Liver (tissue), 9 donors: ENCODE results near the gene FBXO39. TPM values are rescaled to one million over a fixed set of nuclear protein-coding genes. Genes with fewer than 3 reads are reported as not detected.
"Not testable (repeated sequence)": the region's sequence is repeated elsewhere in the genome, so short reads cannot be mapped to it uniquely, and the experiment has no call there.

ENCODE experiments used
- DNase-seq: peaks from one replicate; pipeline ENCODE4 v3.0.0-alpha.2; 2017; ENCODE audit warnings: low spot score
- H3K27ac ChIP-seq, 2 donors: one replicate each; pipeline ENCODE4 v1.7.0; 2013; ENCODE audit warnings: inconsistent platforms in 2 of 2, low read length in 2 of 2, control low read depth in 1 of 2, low read depth in 1 of 2, mild to moderate bottlenecking in 1 of 2
- H3K27me3 ChIP-seq, 4 donors: one replicate each; pipeline versions ENCODE4 v1.6.1 to v1.7.0; 2013; ENCODE audit warnings: low read length in 3 of 4, inconsistent platforms in 1 of 4, mild to moderate bottlenecking in 1 of 4, moderate library complexity in 1 of 4; ENCODE audit not compliant: control insufficient read depth in 4 of 4, insufficient read depth in 4 of 4
- H3K36me3 ChIP-seq, 4 donors: one replicate each; pipeline versions ENCODE4 v1.6.1 to v1.7.0; 2013; ENCODE audit warnings: low read length in 3 of 4, mild to moderate bottlenecking in 3 of 4, low read depth in 1 of 4, moderate library complexity in 1 of 4; ENCODE audit not compliant: control insufficient read depth in 4 of 4, insufficient read depth in 3 of 4
- H3K4me1 ChIP-seq, 4 donors: one replicate each; pipeline versions ENCODE4 v1.6.1 to v1.7.0; 2013; ENCODE audit warnings: low read length in 3 of 4, mild to moderate bottlenecking in 3 of 4, moderate library complexity in 1 of 4; ENCODE audit not compliant: control insufficient read depth in 4 of 4, insufficient read depth in 4 of 4
- H3K4me3 ChIP-seq, 3 donors: one replicate each; pipeline versions ENCODE4 v1.6.1 to v1.7.0; 2013; ENCODE audit warnings: low read length in 3 of 3, control low read depth in 1 of 3, low read depth in 1 of 3, mild to moderate bottlenecking in 1 of 3
- H3K9ac ChIP-seq, 2 donors: one replicate each; pipeline ENCODE4 v1.7.0; 2013; ENCODE audit warnings: low read length in 2 of 2, mild to moderate bottlenecking in 2 of 2, moderate library complexity in 2 of 2, control low read depth in 1 of 2, low read depth in 1 of 2
- H3K9me3 ChIP-seq, 4 donors: one replicate each; pipeline versions ENCODE4 v1.6.1 to v1.7.0; 2013; ENCODE audit warnings: low read length in 3 of 4; ENCODE audit not compliant: control insufficient read depth in 4 of 4
- EGR1 ChIP-seq, 2 donors: IDR thresholded peaks; 2 replicates each; pipeline ENCODE4 v1.6.1; 2016 to 2018; ENCODE audit warnings: antibody characterized with exemption in 2 of 2, low read depth in 2 of 2
- FOXA1 ChIP-seq: IDR thresholded peaks from 2 replicates; pipeline ENCODE4 v1.6.1; 2016; ENCODE audit warnings: antibody characterized with exemption
- FOXA2 ChIP-seq: IDR thresholded peaks from 2 replicates; pipeline ENCODE4 v1.6.1; 2016; ENCODE audit warnings: antibody characterized with exemption
- GABPA ChIP-seq, 2 donors: IDR thresholded peaks in 1 of 2; conservative IDR thresholded peaks in 1 of 2; 2 replicates each; pipeline ENCODE4 v1.6.1; 2016; ENCODE audit warnings: antibody characterized with exemption in 2 of 2, mild to moderate bottlenecking in 1 of 2, moderate library complexity in 1 of 2
- HNF4A ChIP-seq, 2 donors: conservative IDR thresholded peaks; 2 replicates each; pipeline ENCODE4 v1.6.1; 2016; ENCODE audit warnings: antibody characterized with exemption in 2 of 2, mild to moderate bottlenecking in 2 of 2
- HNF4G ChIP-seq: IDR thresholded peaks from 2 replicates; pipeline ENCODE4 v1.6.1; 2016; ENCODE audit warnings: antibody characterized with exemption
- JUND ChIP-seq, 2 donors: IDR thresholded peaks; 2 replicates each; pipeline ENCODE4 v1.6.1; 2016; ENCODE audit warnings: antibody characterized with exemption in 2 of 2
- NR2F2 ChIP-seq: IDR thresholded peaks from 2 replicates; pipeline ENCODE4 v1.6.1; 2016; ENCODE audit warnings: antibody characterized with exemption
- RAD21 ChIP-seq, 2 donors: IDR thresholded peaks; 2 replicates each; pipeline ENCODE4 v1.6.1; 2016; ENCODE audit warnings: antibody characterized with exemption in 2 of 2, mild to moderate bottlenecking in 2 of 2
- RXRA ChIP-seq, 2 donors: IDR thresholded peaks; 2 replicates each; pipeline ENCODE4 v1.6.1; 2017 to 2018; ENCODE audit warnings: antibody characterized with exemption in 2 of 2, mild to moderate bottlenecking in 1 of 2
- SP1 ChIP-seq: IDR thresholded peaks from 2 replicates; pipeline ENCODE4 v1.6.1; 2018; ENCODE audit warnings: antibody characterized with exemption, mild to moderate bottlenecking
- TAF1 ChIP-seq: conservative IDR thresholded peaks from 2 replicates; pipeline ENCODE4 v1.6.1; 2016; ENCODE audit warnings: antibody characterized with exemption, mild to moderate bottlenecking
- YY1 ChIP-seq: IDR thresholded peaks from 2 replicates; pipeline ENCODE4 v1.6.1; 2016; ENCODE audit warnings: antibody characterized with exemption, mild to moderate bottlenecking
- WGBS: extraction: QIAGEN DNeasy Blood & Tissue Kit; methylation state at CpG from one replicate; pipeline ENCODE4 v1.1.7; 2013; 5-methylcytosine and 5-hydroxymethylcytosine counted together
- polyA plus RNA-seq, 2 donors: library from polyadenylated mRNA; stranded (reverse) in 1 of 2; unstranded in 1 of 2; fragments of 200-250 nt in 1 of 2; fragments of >200 nt in 1 of 2; fragmentation: Nextera tagmentation in 1 of 2; extraction: Ambion mirVana in 1 of 2; gene quantifications; one replicate each; pipeline versions ENCODE4 v1.2.1 to v1.2.3, GENCODE V29; 2013 to 2015
- total RNA-seq, 2 donors: library from RNA; depleted of rRNA; stranded (reverse); fragments of >200 nt; gene quantifications; one replicate each; pipeline ENCODE4 v1.2.3, GENCODE V29; 2014
- TF ChIP-seq, protein P1 (sequence below): fragments of 150-350 bp; IDR thresholded peaks from 2 replicates; pipeline ENCODE4 v1.5.1; 2017; ENCODE audit warnings: improper control_type of control experiment, low read depth, low read length; ENCODE audit not compliant: missing input control
- TF ChIP-seq, protein P2 (sequence below): IDR thresholded peaks from 2 replicates; pipeline ENCODE4 v1.6.1; 2016; ENCODE audit warnings: antibody characterized with exemption
- TF ChIP-seq, protein P3 (sequence below): IDR thresholded peaks from 2 replicates; pipeline ENCODE4 v1.6.1; 2016; ENCODE audit warnings: antibody characterized with exemption
- TF ChIP-seq, protein P4 (sequence below): IDR thresholded peaks from 2 replicates; pipeline ENCODE4 v1.6.1; 2016; ENCODE audit warnings: antibody characterized with exemption
- TF ChIP-seq, protein P5 (sequence below): IDR thresholded peaks from 2 replicates; pipeline ENCODE4 v1.6.1; 2016; ENCODE audit warnings: antibody characterized with exemption, mild to moderate bottlenecking
- donor health status: healthy.
- donor health status: healthy.
- donor health status: healthy.
- donor health status: healthy.
- donor health status: healthy.

The FBXO39 gene
- total and polyA plus RNA-seq, 4 donors: 0.05 to 0.67 (median 0.20) TPM

DNA sequence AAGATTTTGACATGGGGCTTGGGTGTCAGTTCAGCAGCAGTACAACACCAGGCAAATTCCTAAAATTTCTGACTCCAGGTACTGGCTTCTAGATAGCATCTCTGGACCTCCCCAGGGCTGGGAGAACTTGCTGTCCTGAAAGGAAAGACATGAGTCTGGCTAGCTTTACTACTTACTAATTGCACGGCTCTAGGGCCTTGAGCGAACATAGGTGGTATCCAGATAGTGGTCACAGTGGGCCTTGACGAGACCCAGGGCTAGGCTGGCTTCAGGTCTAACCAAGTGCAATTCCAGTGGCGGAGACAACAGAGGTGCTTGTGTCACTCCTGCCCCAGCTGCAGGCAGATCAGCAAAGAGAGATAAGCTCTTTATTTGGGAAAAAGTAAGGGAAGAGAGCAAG lies 46.5 kb upstream of the FBXO39 start:
- H3K4me3 ChIP-seq: no peak overlapping the region
- H3K27ac ChIP-seq: no peak overlapping the region
- DNase-seq: no peak
- H3K36me3 ChIP-seq: no peaks in the 10 kb centered on the region
- 95% methylated on average over 4 of the region's 4 CpGs for WGBS
- H3K4me1 ChIP-seq: no peaks in the 10 kb centered on the region
- no peaks in the 10 kb centered on the region for H3K9me3 ChIP-seq
- TF ChIP-seq RAD21 (IDR thresholded peaks at IDR 0.05) (no peak), FOXA2 (no peak), FOXA1 (no peak), HNF4G (no peak), EGR1 (IDR thresholded peaks at IDR 0.05; ENCODE audit: low read depth in 2 of 2) (no peak), JUND (IDR thresholded peaks at IDR 0.05) (no peak), YY1 (no peak), RXRA (IDR thresholded peaks at IDR 0.05) (no peak), HNF4A (conservative IDR thresholded peaks at IDR 0.05) (no peak), NR2F2 (no peak), TAF1 (no peak), GABPA (IDR thresholded peaks at IDR 0.05 in 1 of 2, conservative IDR thresholded peaks at IDR 0.05 in 1 of 2) (no peak), SP1 (no peak)
- TF ChIP-seq, protein P1, sequence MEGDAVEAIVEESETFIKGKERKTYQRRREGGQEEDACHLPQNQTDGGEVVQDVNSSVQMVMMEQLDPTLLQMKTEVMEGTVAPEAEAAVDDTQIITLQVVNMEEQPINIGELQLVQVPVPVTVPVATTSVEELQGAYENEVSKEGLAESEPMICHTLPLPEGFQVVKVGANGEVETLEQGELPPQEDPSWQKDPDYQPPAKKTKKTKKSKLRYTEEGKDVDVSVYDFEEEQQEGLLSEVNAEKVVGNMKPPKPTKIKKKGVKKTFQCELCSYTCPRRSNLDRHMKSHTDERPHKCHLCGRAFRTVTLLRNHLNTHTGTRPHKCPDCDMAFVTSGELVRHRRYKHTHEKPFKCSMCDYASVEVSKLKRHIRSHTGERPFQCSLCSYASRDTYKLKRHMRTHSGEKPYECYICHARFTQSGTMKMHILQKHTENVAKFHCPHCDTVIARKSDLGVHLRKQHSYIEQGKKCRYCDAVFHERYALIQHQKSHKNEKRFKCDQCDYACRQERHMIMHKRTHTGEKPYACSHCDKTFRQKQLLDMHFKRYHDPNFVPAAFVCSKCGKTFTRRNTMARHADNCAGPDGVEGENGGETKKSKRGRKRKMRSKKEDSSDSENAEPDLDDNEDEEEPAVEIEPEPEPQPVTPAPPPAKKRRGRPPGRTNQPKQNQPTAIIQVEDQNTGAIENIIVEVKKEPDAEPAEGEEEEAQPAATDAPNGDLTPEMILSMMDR: no peak
- TF ChIP-seq, protein P2, sequence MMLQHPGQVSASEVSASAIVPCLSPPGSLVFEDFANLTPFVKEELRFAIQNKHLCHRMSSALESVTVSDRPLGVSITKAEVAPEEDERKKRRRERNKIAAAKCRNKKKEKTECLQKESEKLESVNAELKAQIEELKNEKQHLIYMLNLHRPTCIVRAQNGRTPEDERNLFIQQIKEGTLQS: no peak
- TF ChIP-seq, protein P3, sequence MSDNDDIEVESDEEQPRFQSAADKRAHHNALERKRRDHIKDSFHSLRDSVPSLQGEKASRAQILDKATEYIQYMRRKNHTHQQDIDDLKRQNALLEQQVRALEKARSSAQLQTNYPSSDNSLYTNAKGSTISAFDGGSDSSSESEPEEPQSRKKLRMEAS: no peak
- TF ChIP-seq, protein P4, sequence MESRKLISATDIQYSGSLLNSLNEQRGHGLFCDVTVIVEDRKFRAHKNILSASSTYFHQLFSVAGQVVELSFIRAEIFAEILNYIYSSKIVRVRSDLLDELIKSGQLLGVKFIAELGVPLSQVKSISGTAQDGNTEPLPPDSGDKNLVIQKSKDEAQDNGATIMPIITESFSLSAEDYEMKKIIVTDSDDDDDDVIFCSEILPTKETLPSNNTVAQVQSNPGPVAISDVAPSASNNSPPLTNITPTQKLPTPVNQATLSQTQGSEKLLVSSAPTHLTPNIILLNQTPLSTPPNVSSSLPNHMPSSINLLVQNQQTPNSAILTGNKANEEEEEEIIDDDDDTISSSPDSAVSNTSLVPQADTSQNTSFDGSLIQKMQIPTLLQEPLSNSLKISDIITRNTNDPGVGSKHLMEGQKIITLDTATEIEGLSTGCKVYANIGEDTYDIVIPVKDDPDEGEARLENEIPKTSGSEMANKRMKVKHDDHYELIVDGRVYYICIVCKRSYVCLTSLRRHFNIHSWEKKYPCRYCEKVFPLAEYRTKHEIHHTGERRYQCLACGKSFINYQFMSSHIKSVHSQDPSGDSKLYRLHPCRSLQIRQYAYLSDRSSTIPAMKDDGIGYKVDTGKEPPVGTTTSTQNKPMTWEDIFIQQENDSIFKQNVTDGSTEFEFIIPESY: no peak
- TF ChIP-seq, protein P5, sequence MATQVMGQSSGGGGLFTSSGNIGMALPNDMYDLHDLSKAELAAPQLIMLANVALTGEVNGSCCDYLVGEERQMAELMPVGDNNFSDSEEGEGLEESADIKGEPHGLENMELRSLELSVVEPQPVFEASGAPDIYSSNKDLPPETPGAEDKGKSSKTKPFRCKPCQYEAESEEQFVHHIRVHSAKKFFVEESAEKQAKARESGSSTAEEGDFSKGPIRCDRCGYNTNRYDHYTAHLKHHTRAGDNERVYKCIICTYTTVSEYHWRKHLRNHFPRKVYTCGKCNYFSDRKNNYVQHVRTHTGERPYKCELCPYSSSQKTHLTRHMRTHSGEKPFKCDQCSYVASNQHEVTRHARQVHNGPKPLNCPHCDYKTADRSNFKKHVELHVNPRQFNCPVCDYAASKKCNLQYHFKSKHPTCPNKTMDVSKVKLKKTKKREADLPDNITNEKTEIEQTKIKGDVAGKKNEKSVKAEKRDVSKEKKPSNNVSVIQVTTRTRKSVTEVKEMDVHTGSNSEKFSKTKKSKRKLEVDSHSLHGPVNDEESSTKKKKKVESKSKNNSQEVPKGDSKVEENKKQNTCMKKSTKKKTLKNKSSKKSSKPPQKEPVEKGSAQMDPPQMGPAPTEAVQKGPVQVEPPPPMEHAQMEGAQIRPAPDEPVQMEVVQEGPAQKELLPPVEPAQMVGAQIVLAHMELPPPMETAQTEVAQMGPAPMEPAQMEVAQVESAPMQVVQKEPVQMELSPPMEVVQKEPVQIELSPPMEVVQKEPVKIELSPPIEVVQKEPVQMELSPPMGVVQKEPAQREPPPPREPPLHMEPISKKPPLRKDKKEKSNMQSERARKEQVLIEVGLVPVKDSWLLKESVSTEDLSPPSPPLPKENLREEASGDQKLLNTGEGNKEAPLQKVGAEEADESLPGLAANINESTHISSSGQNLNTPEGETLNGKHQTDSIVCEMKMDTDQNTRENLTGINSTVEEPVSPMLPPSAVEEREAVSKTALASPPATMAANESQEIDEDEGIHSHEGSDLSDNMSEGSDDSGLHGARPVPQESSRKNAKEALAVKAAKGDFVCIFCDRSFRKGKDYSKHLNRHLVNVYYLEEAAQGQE: no peak
- H3K27me3 ChIP-seq: no peaks in the 10 kb centered on the region
- no peak overlapping the region for H3K9ac ChIP-seq

DNA sequence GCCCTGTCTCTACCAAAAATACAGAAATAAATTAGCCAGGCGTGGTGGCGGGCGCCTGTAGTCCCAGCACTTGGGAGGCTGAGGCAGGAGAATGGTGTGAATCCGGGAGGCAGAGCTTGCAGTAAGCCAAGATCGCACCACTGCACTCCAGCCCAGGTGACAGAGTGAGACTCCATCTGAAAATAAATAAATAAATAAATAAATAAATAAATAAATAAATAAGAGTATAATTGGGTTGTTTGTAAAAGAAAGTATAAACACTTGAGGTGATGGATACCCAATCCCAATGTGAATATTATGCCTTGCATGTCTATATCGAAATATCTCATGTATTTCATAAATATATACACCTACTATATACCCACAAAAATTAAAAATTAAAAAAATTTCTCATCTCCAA lies 29.4 kb upstream of the FBXO39 start:
- not testable (repeated sequence) for H3K4me1 ChIP-seq, H3K27ac ChIP-seq, H3K9me3 ChIP-seq, DNase-seq, H3K36me3 ChIP-seq, H3K4me3 ChIP-seq, H3K9ac ChIP-seq, H3K27me3 ChIP-seq
- WGBS: 97% methylated on average over 6 of the region's 6 CpGs
